Measurements from ENCODE around the gene GRIA4. TPM values are rescaled to one million over a fixed set of nuclear protein-coding genes. Genes with fewer than 3 reads are reported as not detected.

GRIA4 gene
- polyA plus RNA-seq, 3 donors: not detected

GRCh38 chr11:105942921-105943320 lies 333.0 kb downstream of the GRIA4 start:
- no peak overlapping the region for H3K9ac ChIP-seq (ENCODE audit: insufficient read depth, low read length, poor library complexity, severe bottlenecking)
- no peaks in the 10 kb centered on the region for H4K20me1 ChIP-seq (ENCODE audit: insufficient read depth, low read length)
- Mint-ChIP-seq H3K27ac (no peak overlapping the region), H3K4me1 (no peaks in the 10 kb centered on the region), H3K27me3 (ENCODE audit: low read depth in 3 of 3) (peaks cover 0 to 1% (median 0%) of the 10 kb centered on the region in 3 donors), H3K36me3 (no peaks in the 10 kb centered on the region), H3K4me3 (no peak overlapping the region), H3K9me3 (peaks cover 0 to 3% (median 2%) of the 10 kb centered on the region in 7 donors)
- intact Hi-C loops (cut with micrococcal nuclease): no loop called here
- no peaks in the 10 kb centered on the region for H3K79me2 ChIP-seq (ENCODE audit: insufficient read depth, low read length)
- no peak overlapping the region for H2AFZ ChIP-seq (ENCODE audit: insufficient read depth, low read depth, low read length, poor library complexity, severe bottlenecking)
- no peak for DNase-seq
- TF ChIP-seq CTCF (IDR thresholded peaks at IDR 0.05): no peak
- no peaks in the 10 kb centered on the region for H3K36me3 ChIP-seq (replicated peaks in 1 of 2; ENCODE audit: control insufficient read depth in 1 of 2, insufficient read depth in 2 of 2, low read length in 2 of 2)
- H3K27me3 ChIP-seq (ENCODE audit: control insufficient read depth in 2 of 2, insufficient read depth in 2 of 2, low read length in 2 of 2): no peaks in the 10 kb centered on the region
- no peak overlapping the region for H3K4me2 ChIP-seq (replicated peaks; ENCODE audit: extremely low read depth, low read length, poor library complexity, severe bottlenecking)
- H3K9me3 ChIP-seq (replicated peaks in 1 of 2; ENCODE audit: control insufficient read depth in 1 of 2, insufficient read depth in 1 of 2, low read length in 2 of 2): no peaks in the 10 kb centered on the region
- H3K27ac ChIP-seq (ENCODE audit: low read depth in 1 of 2, low read length in 2 of 2): no peak overlapping the region
- H3K4me3 ChIP-seq (replicated peaks in 1 of 3; ENCODE audit: low read depth in 2 of 3, low read length in 3 of 3): no peak overlapping the region
- no CpG with 5 or more reads among the region's 2 CpGs for WGBS (ENCODE audit: insufficient coverage)
- H3K4me1 ChIP-seq (ENCODE audit: control insufficient read depth in 1 of 2, insufficient read depth in 2 of 2, low read length in 2 of 2): no peaks in the 10 kb centered on the region

DNA sequence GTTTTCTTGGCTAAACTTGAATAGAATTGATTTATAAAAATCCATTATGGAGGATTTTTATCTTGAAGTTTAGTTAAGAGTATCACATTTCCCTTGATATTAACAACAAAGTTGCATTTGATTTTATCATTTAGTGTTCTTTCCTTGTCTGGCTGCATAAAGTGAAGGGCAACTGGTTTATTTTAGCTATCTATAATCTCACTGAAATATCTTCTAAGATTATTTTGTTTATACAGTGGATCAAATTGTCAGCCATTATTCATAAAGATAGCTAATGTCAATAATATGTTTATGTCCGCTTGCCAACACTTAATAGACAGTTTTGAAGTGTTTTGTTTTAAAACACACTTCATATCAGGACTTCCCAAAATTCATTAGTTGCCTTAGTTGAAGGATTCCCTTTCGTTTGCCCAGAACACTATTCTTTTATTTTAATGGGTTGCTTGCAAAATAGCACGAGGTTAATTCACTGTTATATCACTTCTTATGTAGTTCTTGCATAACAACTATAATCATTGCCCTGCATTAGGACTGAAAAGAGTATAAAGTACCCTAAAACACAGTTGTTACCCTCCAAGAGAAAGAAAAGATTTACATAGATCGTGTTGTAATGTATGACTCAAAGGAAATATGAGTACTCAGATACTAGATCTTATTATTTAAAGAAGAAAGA lies 339.2 kb downstream of the GRIA4 start:
- no peak for TF ChIP-seq CTCF (IDR thresholded peaks at IDR 0.05)
- intact Hi-C loops (cut with micrococcal nuclease): no loop called here
- Mint-ChIP-seq H3K9me3 (peaks cover 0 to 2% (median 0%) of the 10 kb centered on the region in 7 donors), H3K4me1 (no peaks in the 10 kb centered on the region), H3K27me3 (ENCODE audit: low read depth in 3 of 3) (peaks cover 0 to 3% (median 0%) of the 10 kb centered on the region in 3 donors), H3K36me3 (no peaks in the 10 kb centered on the region), H3K4me3 (no peak overlapping the region), H3K27ac (no peak overlapping the region)
- H2AFZ ChIP-seq (ENCODE audit: insufficient read depth, low read depth, low read length, poor library complexity, severe bottlenecking): no peak overlapping the region
- no peaks in the 10 kb centered on the region for H3K4me1 ChIP-seq (ENCODE audit: control insufficient read depth in 1 of 2, insufficient read depth in 2 of 2, low read length in 2 of 2)
- H3K4me2 ChIP-seq (replicated peaks; ENCODE audit: extremely low read depth, low read length, poor library complexity, severe bottlenecking): no peak overlapping the region
- H3K79me2 ChIP-seq (ENCODE audit: insufficient read depth, low read length): no peaks in the 10 kb centered on the region
- no peaks in the 10 kb centered on the region for H3K9me3 ChIP-seq (replicated peaks in 1 of 2; ENCODE audit: control insufficient read depth in 1 of 2, insufficient read depth in 1 of 2, low read length in 2 of 2)
- WGBS (ENCODE audit: insufficient coverage): no CpG with 5 or more reads among the region's 4 CpGs
- no peaks in the 10 kb centered on the region for H3K27me3 ChIP-seq (ENCODE audit: control insufficient read depth in 2 of 2, insufficient read depth in 2 of 2, low read length in 2 of 2)
- no peak overlapping the region for H3K9ac ChIP-seq (ENCODE audit: insufficient read depth, low read length, poor library complexity, severe bottlenecking)
- H3K4me3 ChIP-seq (replicated peaks in 1 of 3; ENCODE audit: low read depth in 2 of 3, low read length in 3 of 3): no peak overlapping the region
- no peaks in the 10 kb centered on the region for H4K20me1 ChIP-seq (ENCODE audit: insufficient read depth, low read length)
- DNase-seq: no peak
- no peak overlapping the region for H3K27ac ChIP-seq (ENCODE audit: low read depth in 1 of 2, low read length in 2 of 2)
- H3K36me3 ChIP-seq (replicated peaks in 1 of 2; ENCODE audit: control insufficient read depth in 1 of 2, insufficient read depth in 2 of 2, low read length in 2 of 2): no peaks in the 10 kb centered on the region
